Pancreas (tissue), 10 donors: ENCODE measurements around the gene SHISA8. TPM values are rescaled to one million over a fixed set of nuclear protein-coding genes. Genes with fewer than 3 reads are reported as not detected.

Experiments
- ATAC-seq, 4 donors: fragments of 200-7000 bp; cut with Tn5 transposase; one replicate each; pipeline versions ENCODE4 v1.8.0 to v1.9.1; 2020; ENCODE audit warnings: mild to moderate bottlenecking in 4 of 4, moderate library complexity in 4 of 4
- DNase-seq, 6 donors: peaks; one replicate each; pipeline ENCODE4 v3.0.0-alpha.2; 2020
- FAIRE-seq: peaks from 2 replicates; lab custom pipeline; 2012; peaks lifted over from hg19 to GRCh38; lab: Jason Lieb, UNC
- H3K27ac ChIP-seq, 4 donors: fragments of 200-600 bp; sonication (generic); 1 replicate in 3 of 4; 2 replicates in 1 of 4; pipeline versions ENCODE4 v1.5.0 to v1.8.0; 2020
- H3K27me3 ChIP-seq, 4 donors: fragments of 200-600 bp; one replicate each; pipeline ENCODE4 v1.8.0; 2021
- H3K36me3 ChIP-seq, 3 donors: fragments of 200-600 bp; sonication (generic) in 1 of 3; one replicate each; pipeline versions ENCODE4 v1.5.0 to v1.8.0; 2020 to 2021
- H3K4me1 ChIP-seq, 3 donors: fragments of 200-600 bp; one replicate each; pipeline ENCODE4 v1.8.0; 2021
- H3K4me3 ChIP-seq, 4 donors: fragments of 200-600 bp; sonication (generic) in 2 of 4; one replicate each; pipeline versions ENCODE4 v1.5.0 to v1.8.0; 2020 to 2021
- H3K9me3 ChIP-seq, 4 donors: fragments of 200-600 bp; one replicate each; pipeline ENCODE4 v1.8.0; 2021
- CTCF ChIP-seq, 4 donors: fragments of 200-600 bp; sonication (generic) in 3 of 4; IDR thresholded peaks; one replicate each; pipeline versions ENCODE4 v1.5.0 to v1.8.0; 2021; ENCODE audit warnings: antibody characterized with exemption in 4 of 4
- WGBS, 2 donors: extraction: QIAGEN DNeasy Blood & Tissue Kit; methylation state at CpG; one replicate each; pipeline ENCODE4 v1.1.7; 2013; 5-methylcytosine and 5-hydroxymethylcytosine counted together
- intact Hi-C, 3 donors: fragments of 100-400 bp; cut with DNase I; formaldehyde crosslinking; loops; one replicate each; pipeline versions ENCODE4 v1.11.1 to v1.14.2; 2022
- polyA plus RNA-seq, 2 donors: library from polyadenylated mRNA; stranded (reverse); fragments of 200-250 nt; gene quantifications; one replicate each; pipeline ENCODE4 v1.2.3, GENCODE V29; 2013
- total RNA-seq, 6 donors: library from RNA; stranded (reverse); fragmentation: NEBNext Ultra II Directional in 4 of 6; extraction: Animal tissue kit (Norgen Biotek cat#: 25700) in 4 of 6; gene quantifications; one replicate each; pipeline versions ENCODE4 v1.2.1 to v1.2.4, GENCODE V29; 2021 to 2023
- donor health status: healthy with polysubstance abuse.
- donor health status: DM: no; HTN: no; CAD: no; lungs with moderate emphysema.
- donor health status: DM: no; HTN: no; CAD: no.
- donor health status: control.
- donor health status: control.
- donor health status: Bipolar disorder and iron deficiency.
- donor health status: DM: yes; HTN: yes; CAD: no.
- donor health status: DM: no; HTN: no; CAD: no.
- donor health status: DM: no; HTN: no; CAD: no.
- donor health status: DM: yes; HTN: yes; CAD: no.

Gene SHISA8
- total and polyA plus RNA-seq, 8 donors = not detected

DNA sequence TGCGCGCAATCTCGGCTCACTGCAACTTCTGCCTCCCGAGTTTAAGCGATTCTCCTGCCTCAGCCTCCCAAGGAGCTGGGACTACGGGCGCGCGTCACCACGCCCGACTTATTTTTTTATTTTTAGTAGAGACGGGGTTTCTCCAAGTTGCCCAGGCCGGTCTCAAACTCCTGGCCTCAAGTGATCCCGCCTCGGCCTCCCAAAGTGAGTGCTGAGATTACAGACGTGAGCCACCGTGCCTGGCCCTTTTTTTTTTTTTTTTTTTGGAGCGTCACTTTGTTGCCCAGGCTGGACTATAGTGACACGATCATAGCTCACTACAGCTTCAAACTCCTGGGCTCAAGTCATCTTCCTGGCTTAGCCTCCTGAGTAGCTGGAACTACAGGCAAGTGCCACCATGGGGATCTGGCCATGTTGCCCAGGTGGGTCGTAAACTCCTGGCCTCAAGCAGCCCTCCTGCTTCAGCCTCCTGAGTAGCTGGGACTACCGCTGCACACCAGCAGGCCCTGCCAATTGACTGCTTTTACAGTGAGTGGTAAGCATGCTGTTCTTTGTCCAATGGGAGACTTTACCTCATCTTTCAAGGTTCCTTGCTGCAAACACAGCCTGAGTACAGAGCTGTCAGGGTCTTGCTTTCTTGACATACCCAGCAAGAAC lies 32.7 kb upstream of the SHISA8 start:
- ATAC-seq (no peak), DNase-seq (no peak)
- intact Hi-C loops = loop anchor here in 1 of 3 donors (10.0 kb wide), 2 partner anchors 123 to 253 kb away; partner anchors contain the start of gene MEI1

GRCh38 chr22:41946629-41947423 lies 32.0 kb upstream of the SHISA8 start, which contains the start of gene CENPM:
CENPM (minus strand) TSS chr22:41947152; CDS start chr22:41947076, 76 bp downstream.
- H3K27ac ChIP-seq = peak within 1 kb of the TSS in 2 of 4 donors; percentile 10 to 16

More for the DNA sequence above, 32.7 kb upstream of the SHISA8 start:
- no peak for FAIRE-seq
- H3K36me3 ChIP-seq = no peaks in the 10 kb centered on the region
- no peak for TF ChIP-seq CTCF (IDR thresholded peaks at IDR 0.05)
- H3K27me3 ChIP-seq = no peaks in the 10 kb centered on the region
- 60 to 65% methylated on average over 20 to 21 of the region's 21 CpGs for WGBS, 2 donors
- no peaks in the 10 kb centered on the region for H3K9me3 ChIP-seq
- no peak overlapping the region for H3K27ac ChIP-seq
- peaks cover 0 to 7% (median 0%) of the 10 kb centered on the region in 3 donors for H3K4me1 ChIP-seq
- H3K4me3 ChIP-seq = peak overlapping the region in 3 of 4 donors; percentile 59 to 83 (median 70)

GRCh38 chr22:41943661-41944209 lies 28.9 kb upstream of the SHISA8 start:
- ATAC-seq = no peak
- no peak for TF ChIP-seq CTCF (IDR thresholded peaks at IDR 0.05)
- WGBS, 2 donors = 55 to 61% methylated on average over 9 of the region's 9 CpGs
- H3K27ac ChIP-seq = no peak overlapping the region
- peaks cover 0 to 7% (median 0%) of the 10 kb centered on the region in 3 donors for H3K4me1 ChIP-seq
- no peak overlapping the region for H3K4me3 ChIP-seq
- no peaks in the 10 kb centered on the region for H3K9me3 ChIP-seq
- no peak for DNase-seq
- H3K36me3 ChIP-seq = no peaks in the 10 kb centered on the region
- H3K27me3 ChIP-seq = no peaks in the 10 kb centered on the region
- intact Hi-C loops = loop anchor here in 2 of 3 donors (5.0 to 10.0 kb wide), 5 partner anchors 116 to 249 kb away; partner anchors contain the start of gene MEI1 (in 2 of the 2)
- FAIRE-seq = no peak

More at GRCh38 chr22:41946629-41947423, 32.0 kb upstream of the SHISA8 start, which contains the start of gene CENPM:
- Histone ChIP-seq H3K27me3 (no peaks in the 10 kb centered on the region), H3K4me3 (peak within 1 kb of the TSS; percentile 59 to 83 (median 76)), H3K36me3 (no peaks in the 10 kb centered on the region), H3K4me1 (peaks cover 0 to 7% (median 0%) of the 10 kb centered on the region in 3 donors), H3K9me3 (no peaks in the 10 kb centered on the region)
- FAIRE-seq (no peak), ATAC-seq (peak; percentile 98 to 99 (median 98)), DNase-seq (peak; percentile 89 to 95 (median 92))
- no peak for TF ChIP-seq CTCF (IDR thresholded peaks at IDR 0.05)
- WGBS, 2 donors = 1% methylated on average over 56 of the region's 56 CpGs
- intact Hi-C loops = loop anchor here in 1 of 3 donors (10.0 kb wide), 2 partner anchors 122 to 252 kb away; partner anchors contain the start of gene MEI1

- ATAC-seq (peak; percentile 89 to 97 (median 94)), DNase-seq (peak; percentile 63 to 92 (median 86)), FAIRE-seq (no peak)
- Histone ChIP-seq H3K4me1 (peaks cover 0 to 5% (median 0%) of the 10 kb centered on the region in 3 donors), H3K4me3 (no peak overlapping the region), H3K27ac (peak overlapping the region in 1 of 4 donors; percentile 16), H3K9me3 (no peaks in the 10 kb centered on the region), H3K27me3 (no peaks in the 10 kb centered on the region), H3K36me3 (no peaks in the 10 kb centered on the region)
- TF ChIP-seq CTCF (IDR thresholded peaks at IDR 0.05) = peak; percentile 80 to 91 (median 86)
- intact Hi-C loops = loop anchor here in 2 of 3 donors (5.0 to 10.0 kb wide), 5 partner anchors 114 to 246 kb away; partner anchors contain the start of gene MEI1 (in 2 of the 2)
- 49 to 53% methylated on average over 13 of the region's 13 CpGs for WGBS, 2 donors
Measured at GRCh38 chr22:41940832-41941765, 26.2 kb upstream of the SHISA8 start.
